Measurements from ENCODE around the gene CXCR2. TPM values are rescaled to one million over a fixed set of nuclear protein-coding genes. Genes with fewer than 3 reads are reported as not detected.
"Not testable (repeated sequence)": the region's sequence is repeated elsewhere in the genome, so short reads cannot be mapped to it uniquely, and the experiment has no call there.

The CXCR2 gene
- total RNA-seq, 4 donors from 2014 or later = 2.4 to 3.2 TPM; not detected in 2

DNA sequence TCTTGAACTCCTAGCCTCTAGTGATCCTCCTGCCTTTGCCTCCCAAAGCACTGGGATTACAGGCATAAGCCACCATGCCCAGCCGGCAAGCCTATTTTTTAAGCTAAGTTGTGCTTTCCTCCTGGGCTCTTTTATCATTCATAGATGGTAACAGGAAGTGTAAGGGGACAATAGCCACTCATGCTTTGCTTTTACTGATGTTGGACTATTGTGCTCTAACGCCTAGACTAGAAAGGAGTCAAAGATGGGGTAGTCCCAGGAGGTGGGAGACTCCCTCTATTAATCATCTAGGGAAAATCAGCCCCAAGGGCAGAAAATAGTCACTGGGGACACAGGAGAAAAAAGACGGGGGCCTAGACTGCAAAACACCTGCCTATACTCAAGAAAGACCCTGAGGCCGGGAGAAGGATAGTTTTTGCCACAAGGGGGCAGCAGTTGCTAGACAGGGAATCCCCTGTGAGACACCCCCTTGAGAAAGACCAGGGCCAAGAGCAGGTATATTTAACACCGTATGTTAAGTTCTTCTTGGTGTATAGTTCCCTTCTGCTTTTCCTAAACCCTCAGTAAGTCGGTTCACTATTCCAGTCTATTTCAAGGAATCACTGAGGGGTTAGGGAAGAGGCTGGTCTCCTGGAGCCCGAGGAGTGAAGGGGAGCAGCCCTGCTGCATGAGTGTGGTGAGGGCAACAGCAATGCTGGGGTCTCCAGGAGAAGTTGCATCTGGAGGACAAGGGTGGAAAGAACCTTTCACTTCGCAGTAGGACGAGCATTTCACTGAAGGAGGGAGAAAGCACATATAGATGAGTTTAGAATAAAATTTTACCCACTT is 43.0 kb downstream of the CXCR2 start:
- Histone ChIP-seq H3K27ac (no peak overlapping the region), H3K4me3 (no peak overlapping the region), H3K27me3 (peaks cover 17% of the 10 kb centered on the region), H3K4me1 (no peaks in the 10 kb centered on the region), H3K36me3 (no peaks in the 10 kb centered on the region), H3K9me3 (no peaks in the 10 kb centered on the region)
- ATAC-seq = peak; percentile 62
- TF ChIP-seq EP300 (IDR thresholded peaks at IDR 0.05) (no peak), CTCF (IDR thresholded peaks at IDR 0.05) (peak; percentile 27 to 65 (median 37))
- WGBS, 2 donors (ENCODE audit: low coverage in 1 of 2) = 36 to 50% methylated on average over 6 to 8 of the region's 9 CpGs

DNA sequence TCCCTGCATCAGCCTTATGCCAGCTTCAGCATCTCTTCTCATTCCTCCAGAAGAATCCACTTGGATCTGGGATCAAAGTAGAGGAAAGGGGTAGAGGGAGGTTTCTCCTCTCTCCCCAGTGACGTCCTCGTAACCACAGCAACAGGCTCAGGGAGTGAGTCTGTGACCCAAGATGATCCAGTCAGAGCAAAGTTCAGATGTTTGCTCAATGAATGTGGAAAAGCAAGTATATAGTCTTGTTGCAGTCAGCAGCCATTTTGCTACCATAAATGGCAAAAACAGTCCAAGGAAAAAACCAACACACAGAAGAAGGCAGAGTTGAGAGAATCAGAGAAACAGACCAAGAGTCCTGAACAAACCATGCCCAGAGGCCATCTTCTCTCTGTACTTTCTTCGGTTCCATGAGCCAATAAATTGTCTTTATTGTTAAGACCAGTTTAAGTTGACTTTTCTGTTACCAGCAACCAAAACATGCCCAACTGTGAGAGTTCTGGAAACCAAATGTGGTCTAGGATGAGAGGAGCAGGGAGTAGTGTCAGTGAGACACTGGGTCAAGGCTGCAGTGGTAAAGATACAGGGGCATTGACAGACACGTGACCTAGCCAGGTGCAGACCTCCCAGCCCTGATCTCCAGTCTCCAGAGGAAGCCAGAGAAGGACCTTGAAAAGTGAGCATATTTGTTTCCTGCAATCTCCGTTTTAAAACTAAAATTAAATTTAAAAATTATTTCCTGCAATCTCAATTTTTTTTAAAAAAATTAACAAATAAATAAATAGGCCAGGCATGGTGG is 44.1 kb downstream of the CXCR2 start:
- Histone ChIP-seq H3K27ac (no peak overlapping the region), H3K27me3 (peaks cover 12% of the 10 kb centered on the region), H3K36me3 (no peaks in the 10 kb centered on the region), H3K4me1 (no peaks in the 10 kb centered on the region), H3K9me3 (no peaks in the 10 kb centered on the region), H3K4me3 (no peak overlapping the region)
- TF ChIP-seq EP300 (IDR thresholded peaks at IDR 0.05) = no peak
- TF ChIP-seq POLR2AphosphoS5 (IDR thresholded peaks at IDR 0.05) = no peak
- no peak for TF ChIP-seq CTCF (IDR thresholded peaks at IDR 0.05)
- TF ChIP-seq POLR2A (IDR thresholded peaks at IDR 0.05) = no peak
- 74 to 87% methylated on average over 5 of the region's 5 CpGs for WGBS, 2 donors (ENCODE audit: low coverage in 1 of 2)
- no peak for ATAC-seq

DNA sequence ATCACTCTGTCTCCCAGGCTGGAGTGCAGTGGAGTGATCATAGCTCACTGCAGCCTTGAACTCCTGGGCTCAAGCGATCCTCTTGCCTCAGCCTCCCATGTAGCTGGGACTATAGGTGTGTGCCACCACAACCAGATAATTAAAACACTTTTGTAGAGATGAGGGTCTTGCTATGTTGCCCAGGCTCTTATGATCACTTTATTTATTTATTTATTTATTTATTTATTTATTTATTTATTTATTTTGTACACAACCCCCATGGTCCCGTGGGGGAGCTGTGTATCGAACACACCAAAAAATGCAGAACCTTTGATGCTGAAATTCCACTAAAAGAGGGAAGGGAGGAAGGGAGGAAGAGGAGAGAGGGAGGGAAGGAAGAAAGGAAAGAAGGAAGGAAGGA is 45.9 kb downstream of the CXCR2 start:
- peaks cover 10% of the 10 kb centered on the region for H3K27me3 ChIP-seq
- H3K9me3 ChIP-seq, H3K36me3 ChIP-seq, H3K4me1 ChIP-seq, ATAC-seq, H3K4me3 ChIP-seq, H3K27ac ChIP-seq: not testable (repeated sequence)
- 75 to 81% methylated on average over 2 to 3 of the region's 3 CpGs for WGBS, 2 donors (ENCODE audit: low coverage in 1 of 2)

- no peak for ATAC-seq
- no peak for TF ChIP-seq CTCF (IDR thresholded peaks at IDR 0.05)
- TF ChIP-seq EP300 (IDR thresholded peaks at IDR 0.05) = no peak
- no peak for TF ChIP-seq POLR2A (IDR thresholded peaks at IDR 0.05)
- TF ChIP-seq POLR2AphosphoS5 (IDR thresholded peaks at IDR 0.05) = no peak
- WGBS, 2 donors (ENCODE audit: low coverage in 1 of 2) = 80 to 84% methylated on average over 2 of the region's 2 CpGs
Measured at GRCh38 chr2:218172845-218173244, 47.0 kb downstream of the CXCR2 start.

GRCh38 chr2:218179782-218180181 is 54.0 kb downstream of the CXCR2 start:
- TF ChIP-seq POLR2AphosphoS5 (IDR thresholded peaks at IDR 0.05) (no peak), POLR2A (IDR thresholded peaks at IDR 0.05) (no peak), CTCF (IDR thresholded peaks at IDR 0.05) (no peak), EP300 (IDR thresholded peaks at IDR 0.05) (no peak)
- Histone ChIP-seq H3K9me3 (no peaks in the 10 kb centered on the region), H3K4me3 (no peak overlapping the region), H3K27me3 (no peaks in the 10 kb centered on the region), H3K27ac (no peak overlapping the region), H3K36me3 (no peaks in the 10 kb centered on the region), H3K4me1 (no peaks in the 10 kb centered on the region)
- WGBS, 2 donors (ENCODE audit: low coverage in 1 of 2) = 87 to 93% methylated on average over 2 to 4 of the region's 4 CpGs
- ATAC-seq = no peak

More at GRCh38 chr2:218172845-218173244, 47.0 kb downstream of the CXCR2 start:
- Histone ChIP-seq H3K36me3 (no peaks in the 10 kb centered on the region), H3K4me1 (no peaks in the 10 kb centered on the region), H3K27ac (no peak overlapping the region), H3K4me3 (no peak overlapping the region), H3K9me3 (no peaks in the 10 kb centered on the region), H3K27me3 (peaks cover 10% of the 10 kb centered on the region)
